Measurements from ENCODE around the gene NLRP4.

NLRP4 gene

GRCh38 chr19:55832676-55833075 lies 3.7 kb upstream of the NLRP4 start:
- Histone ChIP-seq H3K36me3 (no peaks in the 10 kb centered on the region), H3K27me3 (peaks cover 10% of the 10 kb centered on the region; the same call in 1 of the 2 replicates), H3K4me1 (no peaks in the 10 kb centered on the region), H3K9me3 (no peaks in the 10 kb centered on the region), H3K4me3 (ENCODE audit: low read depth, low read length) (no peak overlapping the region)
- no peak for TF ChIP-seq CTCF (IDR thresholded peaks at IDR 0.05; ENCODE audit: low read depth, low read length)
- no peak for DNase-seq

- H3K4me3 ChIP-seq (ENCODE audit: low read depth, low read length) = no peak overlapping the region
- peaks cover 1% of the 10 kb centered on the region; the same call in 1 of the 2 replicates for H3K27me3 ChIP-seq
- H3K9me3 ChIP-seq = no peaks in the 10 kb centered on the region
- no peak for TF ChIP-seq CTCF (IDR thresholded peaks at IDR 0.05; ENCODE audit: low read depth, low read length)
- H3K36me3 ChIP-seq = no peaks in the 10 kb centered on the region
- H3K4me1 ChIP-seq = no peaks in the 10 kb centered on the region
- no peak for DNase-seq
Observed at GRCh38 chr19:55838251-55838650, 1.9 kb downstream of the NLRP4 start.

GRCh38 chr19:55838906-55839305 lies 2.6 kb downstream of the NLRP4 start:
- Histone ChIP-seq H3K36me3 (no peaks in the 10 kb centered on the region), H3K27me3 (no peaks in the 10 kb centered on the region), H3K4me1 (no peaks in the 10 kb centered on the region), H3K4me3 (ENCODE audit: low read depth, low read length) (no peak overlapping the region), H3K9me3 (no peaks in the 10 kb centered on the region)
- no peak for DNase-seq
- TF ChIP-seq CTCF (IDR thresholded peaks at IDR 0.05; ENCODE audit: low read depth, low read length) = no peak

GRCh38 chr19:55855160-55855559 lies 18.8 kb downstream of the NLRP4 start:
- no peak for DNase-seq
- TF ChIP-seq CTCF (IDR thresholded peaks at IDR 0.05; ENCODE audit: low read depth, low read length) = no peak
- no peaks in the 10 kb centered on the region for H3K9me3 ChIP-seq

GRCh38 chr19:55857149-55857548 lies 20.8 kb downstream of the NLRP4 start:
- H3K4me3 ChIP-seq (ENCODE audit: low read depth, low read length) = no peak overlapping the region
- no peak for DNase-seq
- H3K36me3 ChIP-seq = no peaks in the 10 kb centered on the region
- TF ChIP-seq CTCF (IDR thresholded peaks at IDR 0.05; ENCODE audit: low read depth, low read length) = no peak
- peaks cover 22% of the 10 kb centered on the region for H3K27me3 ChIP-seq
- H3K4me1 ChIP-seq = no peaks in the 10 kb centered on the region
- H3K9me3 ChIP-seq = no peaks in the 10 kb centered on the region

More at GRCh38 chr19:55855160-55855559, 18.8 kb downstream of the NLRP4 start:
- Histone ChIP-seq H3K36me3 (no peaks in the 10 kb centered on the region), H3K4me3 (ENCODE audit: low read depth, low read length) (no peak overlapping the region), H3K27me3 (peaks cover 22% of the 10 kb centered on the region), H3K4me1 (no peaks in the 10 kb centered on the region)

- no peaks in the 10 kb centered on the region for H3K36me3 ChIP-seq
- DNase-seq = no peak
- no peaks in the 10 kb centered on the region for H3K4me1 ChIP-seq
- H3K4me3 ChIP-seq (ENCODE audit: low read depth, low read length) = no peak overlapping the region
- peaks cover 22% of the 10 kb centered on the region for H3K27me3 ChIP-seq
- H3K9me3 ChIP-seq = no peaks in the 10 kb centered on the region
- TF ChIP-seq CTCF (IDR thresholded peaks at IDR 0.05; ENCODE audit: low read depth, low read length) = no peak
Observed at GRCh38 chr19:55857974-55858373, 21.6 kb downstream of the NLRP4 start.
